Endothelial cell of umbilical vein (primary cell): ENCODE measurements around the gene PRXL2B. TPM values are rescaled to one million over a fixed set of nuclear protein-coding genes. Genes with fewer than 3 reads are reported as not detected.

Experiments used
- BruUV-seq: library from RNA; stranded (reverse); fragments of 400-500 nt; replicated peaks from 2 replicates; lab custom pipeline; 2021; lab: Mats Ljungman, UMichigan
- CTCF ChIA-PET: fragments of 300-600, 350-600 bp; sonication (Branson Sonifier 250); formaldehyde crosslinking; loops from one replicate; lab custom pipeline; 2021; ENCODE audit warnings: antibody characterized with exemption, inconsistent platforms; lab: Charles Lee
- POLR2A ChIA-PET: fragments of 300-600, 350-600 bp; sonication (Branson Sonifier 250); formaldehyde crosslinking; loops from one replicate; lab custom pipeline; 2021; ENCODE audit warnings: antibody characterized with exemption, inconsistent platforms; lab: Charles Lee
- DNase-seq: peaks from one replicate; pipeline ENCODE4 v3.0.0-alpha.2; 2011; ENCODE audit warnings: low read depth, low spot score
- FAIRE-seq: peaks from 2 replicates; lab custom pipeline; 2011; peaks lifted over from hg19 to GRCh38; lab: Jason Lieb, UNC
- H2AFZ ChIP-seq: 2 replicates; pipeline ENCODE4 v1.6.0; 2012; ENCODE audit warnings: low read depth, low read length, control low read depth, inconsistent platforms
- H3K27ac ChIP-seq: 2 replicates; pipeline ENCODE4 v1.5.1; 2011; ENCODE audit warnings: low read depth, mild to moderate bottlenecking, control low read depth, low read length, moderate library complexity; ENCODE audit not compliant: insufficient read depth
- H3K27me3 ChIP-seq, 2 experiments: 2 replicates each; pipeline versions ENCODE4 v1.6.0 to v1.6.1; 2011; ENCODE audit warnings: low read length in 2 of 2, mixed read lengths in 1 of 2; ENCODE audit not compliant: control insufficient read depth in 2 of 2, insufficient read depth in 2 of 2
- H3K36me3 ChIP-seq, 2 experiments: 2 replicates in 1 of 2; 3 replicates in 1 of 2; pipeline ENCODE4 v1.5.1; 2011; ENCODE audit warnings: low read length in 2 of 2, mild to moderate bottlenecking in 1 of 2, moderate library complexity in 1 of 2; ENCODE audit not compliant: control insufficient read depth in 2 of 2, insufficient read depth in 2 of 2; ENCODE audit errors: extremely low read depth in 1 of 2
- H3K4me1 ChIP-seq: 3 replicates; pipeline ENCODE4 v1.5.1; 2011; ENCODE audit warnings: mild to moderate bottlenecking, low read length; ENCODE audit not compliant: control insufficient read depth, insufficient read depth; ENCODE audit errors: extremely low read depth
- H3K4me2 ChIP-seq: 2 replicates; pipeline ENCODE4 v1.6.1; 2011; ENCODE audit warnings: low read length, control low read depth, mixed read lengths; ENCODE audit not compliant: insufficient read depth
- H3K4me3 ChIP-seq, 3 experiments: fragments of 200-600 bp in 1 of 3; sonication (generic), shearing (Covaris generic) in 1 of 3; replicated peaks in 1 of 3; 2 replicates each; pipeline ENCODE4 v1.5.1; 2011 to 2016; ENCODE audit warnings: control low read depth in 3 of 3, low read length in 3 of 3, mild to moderate bottlenecking in 2 of 3, inconsistent platforms in 1 of 3, low read depth in 1 of 3, moderate library complexity in 1 of 3; ENCODE audit not compliant: insufficient read depth in 1 of 3
- H3K79me2 ChIP-seq: 2 replicates; pipeline ENCODE4 v1.6.0; 2012; ENCODE audit warnings: low read length, inconsistent platforms; ENCODE audit not compliant: control insufficient read depth, insufficient read depth
- H3K9ac ChIP-seq: replicated peaks from 2 replicates; pipeline ENCODE3; 2011; ENCODE audit warnings: low read length, control low read depth; ENCODE audit not compliant: insufficient read depth; ENCODE audit errors: extremely low read depth
- H3K9me1 ChIP-seq: replicated peaks from 3 replicates; pipeline ENCODE4 v1.6.0; 2011; ENCODE audit warnings: mild to moderate bottlenecking, low read length; ENCODE audit not compliant: control insufficient read depth, insufficient read depth; ENCODE audit errors: extremely low read depth
- H3K9me3 ChIP-seq: replicated peaks from 2 replicates; pipeline ENCODE4 v1.5.1; 2012; ENCODE audit warnings: low read length, inconsistent platforms; ENCODE audit not compliant: control insufficient read depth, insufficient read depth
- H4K20me1 ChIP-seq: replicated peaks from 2 replicates; pipeline ENCODE3; 2011; ENCODE audit warnings: mild to moderate bottlenecking, low read length; ENCODE audit not compliant: control insufficient read depth, insufficient read depth; ENCODE audit errors: extremely low read depth
- EZH2 ChIP-seq: IDR thresholded peaks from 2 replicates; pipeline ENCODE4 v1.6.1; 2012; ENCODE audit warnings: borderline replicate concordance, low read depth, mild to moderate bottlenecking, moderate library complexity, low read length, inconsistent platforms; ENCODE audit not compliant: severe bottlenecking
- FOS ChIP-seq: IDR thresholded peaks from 2 replicates; pipeline ENCODE4 v1.6.1; 2011; ENCODE audit warnings: mild to moderate bottlenecking, low read length, moderate library complexity, borderline replicate concordance; ENCODE audit not compliant: insufficient read depth
- GATA2 ChIP-seq: IDR thresholded peaks from 2 replicates; pipeline ENCODE4 v1.7.0; 2011; ENCODE audit warnings: low read depth, mild to moderate bottlenecking, moderate library complexity, mixed read lengths, low read length; ENCODE audit not compliant: insufficient read length, insufficient read depth
- MAX ChIP-seq: IDR thresholded peaks from 2 replicates; pipeline ENCODE4 v1.6.1; 2011; ENCODE audit not compliant: insufficient read depth, insufficient read length
- POLR2AphosphoS5 ChIP-seq: IDR thresholded peaks from 2 replicates; pipeline ENCODE4 v1.6.1; 2012; ENCODE audit warnings: low read depth, mild to moderate bottlenecking, control low read depth, low read length, moderate library complexity; ENCODE audit not compliant: insufficient read depth
- dilution Hi-C: fragments of 300-500 bp; cut with MboI; formaldehyde crosslinking; loops from one replicate; pipeline ENCODE4 v1.15.0; 2019; ENCODE audit warnings: low sequenced_read_pairs; ENCODE audit not compliant: extremely low pct_ligation_motif_present
- intact Hi-C: fragments of 100-400 bp; cut with micrococcal nuclease; formaldehyde crosslinking; loops from one replicate; pipeline ENCODE4 v1.10.0; 2022
- polyA plus RNA-seq, 4 experiments: library from polyadenylated mRNA; depleted of rRNA in 3 of 4; stranded (reverse) in 3 of 4; unstranded in 1 of 4; fragments of >200 nt; gene quantifications; 2 replicates each; pipeline versions ENCODE4 v1.2.1 to v1.2.3, GENCODE V29; 2011 to 2012; ENCODE audit warnings: missing spikeins in 1 of 4
- total RNA-seq: library from RNA; stranded (reverse); gene quantifications from 2 replicates; pipeline ENCODE4 v1.2.3, GENCODE V29; 2021

The PRXL2B gene
- total and polyA plus RNA-seq, 2 donors (not counting 3 experiments of a cell fraction or from before 2014, with no cell fraction given): 29.6 to 55.8 TPM

GRCh38 chr1:2587071-2587859 lies 688 bp downstream of the PRXL2B start:
- peak overlapping the region; percentile 92 for H2AFZ ChIP-seq
- peaks cover 10% of the 10 kb centered on the region for H3K4me1 ChIP-seq
- TF ChIP-seq POLR2AphosphoS5: peak; percentile 17
- TF ChIP-seq MAX: no peak
- peaks cover 5% of the 10 kb centered on the region for H3K79me2 ChIP-seq
- no peak overlapping the region for H3K27ac ChIP-seq
- intact Hi-C loops (loop anchor here (1.0 to 5.0 kb wide), 2 partner anchors 24 to 390 kb away; no protein-coding TSS in a partner anchor), dilution Hi-C loops (no loop called here)
- H3K9me3 ChIP-seq: no peaks in the 10 kb centered on the region
- no peaks in the 10 kb centered on the region for H4K20me1 ChIP-seq
- no peaks in the 10 kb centered on the region for H3K27me3 ChIP-seq
- BruUV-seq: no TSS peak
- peak overlapping the region; percentile 67 for H3K4me2 ChIP-seq
- peaks cover 3% of the 10 kb centered on the region in 2 experiments for H3K36me3 ChIP-seq
- POLR2A ChIA-PET: interaction anchor here (0.6 kb wide), 1 partner anchor 48 kb away, joined by 3 read pairs; no protein-coding TSS in a partner anchor
- peak overlapping the region; percentile 41 for H3K9ac ChIP-seq
- H3K4me3 ChIP-seq: peak overlapping the region; percentile 9 to 69 (median 61)
- CTCF ChIA-PET: interaction anchor here (0.6 to 3.1 kb wide), 3 partner anchors 26 to 31 kb away, joined by 3 to 14 read pairs (median 12); partner anchors contain the start of gene TNFRSF14
- no peak for FAIRE-seq
- DNase-seq: peak; percentile 41
- no peaks in the 10 kb centered on the region for H3K9me1 ChIP-seq

DNA sequence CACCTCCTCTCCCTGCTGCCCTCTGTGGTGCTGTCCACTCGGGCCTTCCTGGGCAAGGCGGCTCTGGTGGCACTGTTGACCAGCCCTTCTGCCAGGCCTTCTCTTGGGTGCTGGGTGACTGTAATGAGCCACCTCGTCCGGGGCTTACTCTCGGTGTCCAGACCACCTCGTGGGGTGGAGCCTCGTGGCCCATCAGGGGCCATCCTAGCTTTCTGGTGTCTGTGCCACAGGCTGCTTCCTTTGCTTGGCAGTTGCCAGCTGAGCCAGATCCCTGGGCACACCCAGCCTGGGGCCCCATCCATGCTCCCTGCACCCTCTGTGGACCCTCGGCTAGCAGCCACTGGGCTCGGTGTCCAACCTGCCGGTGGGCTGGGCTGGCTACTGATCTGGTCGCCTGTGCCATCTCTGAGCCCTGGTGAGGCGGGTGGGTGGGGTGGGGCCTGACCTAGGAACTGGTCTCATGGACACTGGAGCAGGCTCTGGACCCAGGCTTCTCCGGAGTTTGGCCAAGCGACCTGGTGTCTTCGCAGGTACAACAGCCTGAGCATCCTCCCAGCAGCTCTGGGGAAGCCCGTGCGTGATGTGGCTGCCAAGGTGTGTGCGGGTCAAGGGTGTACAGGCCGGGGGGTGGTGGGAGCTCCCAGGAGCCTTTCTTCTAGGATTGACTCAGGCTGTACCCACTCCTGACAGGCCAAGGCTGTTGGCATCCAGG lies 1.4 kb downstream of the PRXL2B start:
- Histone ChIP-seq H3K79me2 (peaks cover 5% of the 10 kb centered on the region), H3K4me1 (peaks cover 9% of the 10 kb centered on the region), H3K36me3 (peaks cover 3% of the 10 kb centered on the region in 2 experiments), H3K27ac (no peak overlapping the region), H3K9ac (no peak overlapping the region), H3K9me1 (no peaks in the 10 kb centered on the region), H2AFZ (no peak overlapping the region), H3K4me2 (peak overlapping the region; percentile 67), H3K27me3 (no peaks in the 10 kb centered on the region), H3K9me3 (no peaks in the 10 kb centered on the region), H3K4me3 (no peak overlapping the region), H4K20me1 (no peaks in the 10 kb centered on the region)
- intact Hi-C loops (loop anchor here (1.0 to 5.0 kb wide), 2 partner anchors 23 to 391 kb away; no protein-coding TSS in a partner anchor), dilution Hi-C loops (no loop called here)
- DNase-seq (no peak), FAIRE-seq (no peak)
- ChIA-PET POLR2A (interaction anchor here (0.6 kb wide), 1 partner anchor 48 kb away, joined by 3 read pairs; no protein-coding TSS in a partner anchor), CTCF (interaction anchor here (0.6 kb wide), 1 partner anchor 29 kb away, joined by 3 read pairs; no protein-coding TSS in a partner anchor)
- TF ChIP-seq FOS (no peak), POLR2AphosphoS5 (no peak), GATA2 (no peak), EZH2 (no peak)
- BruUV-seq: no TSS peak
